Sigmoid colon (tissue), 7 donors: ENCODE measurements around the gene CWC27. TPM values are rescaled to one million over a fixed set of nuclear protein-coding genes. Genes with fewer than 3 reads are reported as not detected.

Experiments
- DNase-seq: peaks from one replicate; pipeline ENCODE4 v3.0.0-alpha.2; 2019
- H3K27ac ChIP-seq, 4 donors: fragments of 200-600 bp; sonication (generic); one replicate each; pipeline ENCODE4 v1.5.1; 2016 to 2019; ENCODE audit warnings: mild to moderate bottlenecking in 1 of 4
- H3K27me3 ChIP-seq, 3 donors: fragments of 200-600 bp; sonication (generic); one replicate each; pipeline ENCODE4 v1.5.1; 2019; ENCODE audit warnings: mild to moderate bottlenecking in 1 of 3
- H3K36me3 ChIP-seq, 4 donors: fragments of 200-600 bp; sonication (generic); one replicate each; pipeline ENCODE4 v1.5.1; 2016 to 2019
- H3K4me1 ChIP-seq, 4 donors: fragments of 200-600 bp; sonication (generic); one replicate each; pipeline ENCODE4 v1.5.1; 2017 to 2019
- H3K4me3 ChIP-seq, 4 donors: fragments of 200-600 bp; sonication (generic); one replicate each; pipeline ENCODE4 v1.5.1; 2017 to 2019; ENCODE audit warnings: mild to moderate bottlenecking in 2 of 4, moderate library complexity in 1 of 4
- H3K9me3 ChIP-seq, 4 donors: fragments of 200-600 bp in 3 of 4; sonication (generic) in 3 of 4; one replicate each; pipeline versions ENCODE4 v1.5.1 to v1.6.1; 2013 to 2019
- CTCF ChIP-seq, 4 experiments: fragments of 450-650 bp in 3 of 4; fragments of 200-600 bp in 1 of 4; IDR thresholded peaks; one replicate each; pipeline ENCODE4 v1.5.1; 2016 to 2019; ENCODE audit warnings: antibody characterized with exemption in 4 of 4, mild to moderate bottlenecking in 3 of 4, moderate library complexity in 2 of 4
- EP300 ChIP-seq, 4 donors: sonication (generic); formaldehyde crosslinking; IDR thresholded peaks; one replicate each; pipeline ENCODE4 v1.6.1; 2017; ENCODE audit warnings: antibody characterized with exemption in 4 of 4
- POLR2A ChIP-seq, 2 donors: fragments of 450-650 bp; IDR thresholded peaks; one replicate each; pipeline ENCODE4 v1.6.1; 2016; ENCODE audit warnings: antibody characterized with exemption in 2 of 2, mild to moderate bottlenecking in 2 of 2, moderate library complexity in 2 of 2
- POLR2AphosphoS5 ChIP-seq, 4 donors: sonication (generic); formaldehyde crosslinking; IDR thresholded peaks; one replicate each; pipeline ENCODE4 v1.6.1; 2017; ENCODE audit warnings: antibody characterized with exemption in 4 of 4
- WGBS, 2 donors: extraction: QIAGEN DNeasy Blood & Tissue Kit; methylation state at CpG; one replicate each; pipeline ENCODE4 v1.1.7; 2013; 5-methylcytosine and 5-hydroxymethylcytosine counted together
- intact Hi-C: fragments of 100-400 bp; cut with DNase I; formaldehyde crosslinking; loops from one replicate; pipeline ENCODE4 v1.15.1; 2023
- polyA plus RNA-seq, 3 donors: library from polyadenylated mRNA; stranded (reverse); fragments of 200-250 nt; gene quantifications; one replicate each; pipeline ENCODE4 v1.2.3, GENCODE V29; 2013
- total RNA-seq, 4 donors: library from RNA; depleted of rRNA; stranded (reverse); fragments of >200 nt; gene quantifications; one replicate each; pipeline ENCODE4 v1.1.0, GENCODE V29; 2016
- donor health status: healthy with polysubstance abuse.
- donor health status: Bipolar disorder and iron deficiency.
- donor health status: healthy.

The CWC27 gene
- total and polyA plus RNA-seq, 7 donors: 11.3 to 27.7 (median 18.9) TPM

DNA sequence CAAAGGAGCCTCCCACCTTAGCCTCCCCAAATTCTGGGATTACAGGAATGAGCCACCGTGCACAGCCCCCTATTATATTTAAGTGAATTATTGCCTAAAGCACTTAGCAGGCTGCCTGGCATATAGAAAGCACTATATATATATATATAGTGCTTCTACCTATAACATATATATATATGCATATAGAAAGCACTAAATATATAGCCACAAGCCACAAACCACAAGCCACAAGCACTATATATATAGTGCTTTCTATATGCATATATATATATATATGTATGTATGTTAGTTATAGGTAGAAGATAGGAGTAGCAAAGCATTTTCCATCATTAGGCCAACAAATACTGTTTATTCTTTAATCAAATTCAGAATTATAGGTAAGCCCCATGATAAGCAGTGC lies 185.8 kb downstream of the CWC27 start:
- no peaks in the 10 kb centered on the region for H3K27me3 ChIP-seq
- no peak overlapping the region for H3K27ac ChIP-seq
- intact Hi-C loops: loop anchor here (10.0 kb wide), 2 partner anchors 140 to 250 kb away; no protein-coding TSS in a partner anchor
- DNase-seq: no peak
- no peaks in the 10 kb centered on the region for H3K36me3 ChIP-seq
- no peaks in the 10 kb centered on the region for H3K4me1 ChIP-seq
- no peak overlapping the region for H3K4me3 ChIP-seq
- TF ChIP-seq CTCF (IDR thresholded peaks at IDR 0.05) (no peak), POLR2AphosphoS5 (IDR thresholded peaks at IDR 0.05) (no peak), POLR2A (IDR thresholded peaks at IDR 0.05) (no peak), EP300 (IDR thresholded peaks at IDR 0.05) (no peak)
- 100% methylated on average over 1 of the region's 1 CpG for WGBS, 2 donors
- no peaks in the 10 kb centered on the region for H3K9me3 ChIP-seq

- Histone ChIP-seq H3K27ac (no peak overlapping the region), H3K9me3 (peaks cover 0 to 8% (median 4%) of the 10 kb centered on the region in 4 donors), H3K36me3 (no peaks in the 10 kb centered on the region), H3K4me1 (no peaks in the 10 kb centered on the region), H3K4me3 (no peak overlapping the region), H3K27me3 (no peaks in the 10 kb centered on the region)
- no peak for DNase-seq
- intact Hi-C loops: loop anchor here (2.0 to 10.0 kb wide), 4 partner anchors 144 to 524 kb away; no protein-coding TSS in a partner anchor
- TF ChIP-seq POLR2AphosphoS5 (IDR thresholded peaks at IDR 0.05) (no peak), POLR2A (IDR thresholded peaks at IDR 0.05) (no peak), CTCF (IDR thresholded peaks at IDR 0.05) (peak in 3 of 4 experiments; percentile 24 to 46 (median 35)), EP300 (IDR thresholded peaks at IDR 0.05) (no peak)
These were observed 190.1 kb downstream of the CWC27 start for GRCh38 chr5:64958757-64959391.

GRCh38 chr5:64963278-64963677 lies 194.5 kb downstream of the CWC27 start:
- intact Hi-C loops: no loop called here
- TF ChIP-seq CTCF (IDR thresholded peaks at IDR 0.05) (no peak), POLR2A (IDR thresholded peaks at IDR 0.05) (no peak), EP300 (IDR thresholded peaks at IDR 0.05) (no peak), POLR2AphosphoS5 (IDR thresholded peaks at IDR 0.05) (no peak)
- H3K36me3 ChIP-seq: no peaks in the 10 kb centered on the region

GRCh38 chr5:64968591-64969110 lies 199.9 kb downstream of the CWC27 start:
- intact Hi-C loops: no loop called here
- H3K4me3 ChIP-seq: no peak overlapping the region
- WGBS, 2 donors: 97 to 98% methylated on average over 1 of the region's 1 CpG
- H3K9me3 ChIP-seq: peaks cover 0 to 3% (median 0%) of the 10 kb centered on the region in 4 donors
- no peak for TF ChIP-seq EP300 (IDR thresholded peaks at IDR 0.05)
- no peak for TF ChIP-seq POLR2A (IDR thresholded peaks at IDR 0.05)
- peaks cover 0 to 6% (median 1%) of the 10 kb centered on the region in 4 donors for H3K4me1 ChIP-seq
- H3K27ac ChIP-seq: no peak overlapping the region
- peaks cover 0 to 8% (median 0%) of the 10 kb centered on the region in 4 donors for H3K36me3 ChIP-seq
- DNase-seq: no peak
- no peaks in the 10 kb centered on the region for H3K27me3 ChIP-seq

More at GRCh38 chr5:64963278-64963677, 194.5 kb downstream of the CWC27 start:
- no peak for DNase-seq
- Histone ChIP-seq H3K4me1 (no peaks in the 10 kb centered on the region), H3K27me3 (no peaks in the 10 kb centered on the region), H3K9me3 (peaks cover 0 to 8% (median 4%) of the 10 kb centered on the region in 4 donors), H3K27ac (no peak overlapping the region), H3K4me3 (no peak overlapping the region)
- WGBS, 2 donors: 95 to 97% methylated on average over 1 of the region's 1 CpG

GRCh38 chr5:64969578-64969977 lies 200.8 kb downstream of the CWC27 start:
- Histone ChIP-seq H3K36me3 (peaks cover 0 to 8% (median 0%) of the 10 kb centered on the region in 4 donors), H3K4me1 (peaks cover 0 to 6% (median 1%) of the 10 kb centered on the region in 4 donors), H3K4me3 (no peak overlapping the region), H3K27me3 (no peaks in the 10 kb centered on the region), H3K9me3 (no peaks in the 10 kb centered on the region), H3K27ac (no peak overlapping the region)
- no peak for DNase-seq
- intact Hi-C loops: no loop called here
- TF ChIP-seq POLR2A (IDR thresholded peaks at IDR 0.05): no peak
- TF ChIP-seq POLR2AphosphoS5 (IDR thresholded peaks at IDR 0.05): no peak
- no peak for TF ChIP-seq CTCF (IDR thresholded peaks at IDR 0.05)
- TF ChIP-seq EP300 (IDR thresholded peaks at IDR 0.05): no peak
- 25 to 62% methylated on average over 5 of the region's 5 CpGs for WGBS, 2 donors
